ENCODE results near the gene METAP1.

DNA sequence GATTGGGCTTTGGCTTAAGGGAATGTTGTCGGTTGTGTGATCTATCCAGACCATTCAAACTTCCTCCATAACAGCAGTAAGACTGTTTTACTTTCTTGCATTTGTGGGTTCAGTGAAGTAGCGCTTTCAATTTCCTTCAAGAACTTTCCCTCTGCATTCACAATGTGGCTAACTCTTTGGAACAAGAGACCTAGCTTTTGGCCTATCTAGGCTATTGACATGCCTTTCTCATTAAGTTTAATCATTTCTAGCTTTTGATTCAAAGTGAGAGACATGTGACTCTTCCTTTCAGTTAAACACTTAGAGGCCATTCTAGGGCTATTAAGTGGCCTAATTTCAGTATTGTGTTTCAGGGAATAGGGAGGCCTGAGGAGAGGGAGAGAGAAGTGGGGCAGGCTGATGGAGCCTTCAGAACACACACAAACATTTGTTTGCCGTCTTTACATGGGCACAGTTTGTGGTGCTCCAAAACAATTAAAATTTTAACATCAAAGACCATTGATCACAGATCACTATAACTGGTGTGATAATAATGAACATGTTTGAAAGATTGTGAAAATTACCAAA lies 59.0 kb downstream of the METAP1 start:
- TF ChIP-seq, protein P1, sequence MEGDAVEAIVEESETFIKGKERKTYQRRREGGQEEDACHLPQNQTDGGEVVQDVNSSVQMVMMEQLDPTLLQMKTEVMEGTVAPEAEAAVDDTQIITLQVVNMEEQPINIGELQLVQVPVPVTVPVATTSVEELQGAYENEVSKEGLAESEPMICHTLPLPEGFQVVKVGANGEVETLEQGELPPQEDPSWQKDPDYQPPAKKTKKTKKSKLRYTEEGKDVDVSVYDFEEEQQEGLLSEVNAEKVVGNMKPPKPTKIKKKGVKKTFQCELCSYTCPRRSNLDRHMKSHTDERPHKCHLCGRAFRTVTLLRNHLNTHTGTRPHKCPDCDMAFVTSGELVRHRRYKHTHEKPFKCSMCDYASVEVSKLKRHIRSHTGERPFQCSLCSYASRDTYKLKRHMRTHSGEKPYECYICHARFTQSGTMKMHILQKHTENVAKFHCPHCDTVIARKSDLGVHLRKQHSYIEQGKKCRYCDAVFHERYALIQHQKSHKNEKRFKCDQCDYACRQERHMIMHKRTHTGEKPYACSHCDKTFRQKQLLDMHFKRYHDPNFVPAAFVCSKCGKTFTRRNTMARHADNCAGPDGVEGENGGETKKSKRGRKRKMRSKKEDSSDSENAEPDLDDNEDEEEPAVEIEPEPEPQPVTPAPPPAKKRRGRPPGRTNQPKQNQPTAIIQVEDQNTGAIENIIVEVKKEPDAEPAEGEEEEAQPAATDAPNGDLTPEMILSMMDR (IDR thresholded peaks at IDR 0.05): no peak
- TF ChIP-seq EZH2 (IDR thresholded peaks at IDR 0.05; ENCODE audit: borderline replicate concordance, insufficient read depth, low read depth, low read length, poor library complexity, severe bottlenecking): no peak

All from B cell (primary cell).